ENCODE results near the gene YARS1. TPM values are rescaled to one million over a fixed set of nuclear protein-coding genes. Genes with fewer than 3 reads are reported as not detected.

The YARS1 gene
- total and polyA plus RNA-seq, 2 donors = 41.7 to 64.2 TPM

GRCh38 chr1:32761936-32762335, 55.2 kb downstream of the YARS1 start:
- WGBS = 52% methylated on average over 2 of the region's 2 CpGs

DNA sequence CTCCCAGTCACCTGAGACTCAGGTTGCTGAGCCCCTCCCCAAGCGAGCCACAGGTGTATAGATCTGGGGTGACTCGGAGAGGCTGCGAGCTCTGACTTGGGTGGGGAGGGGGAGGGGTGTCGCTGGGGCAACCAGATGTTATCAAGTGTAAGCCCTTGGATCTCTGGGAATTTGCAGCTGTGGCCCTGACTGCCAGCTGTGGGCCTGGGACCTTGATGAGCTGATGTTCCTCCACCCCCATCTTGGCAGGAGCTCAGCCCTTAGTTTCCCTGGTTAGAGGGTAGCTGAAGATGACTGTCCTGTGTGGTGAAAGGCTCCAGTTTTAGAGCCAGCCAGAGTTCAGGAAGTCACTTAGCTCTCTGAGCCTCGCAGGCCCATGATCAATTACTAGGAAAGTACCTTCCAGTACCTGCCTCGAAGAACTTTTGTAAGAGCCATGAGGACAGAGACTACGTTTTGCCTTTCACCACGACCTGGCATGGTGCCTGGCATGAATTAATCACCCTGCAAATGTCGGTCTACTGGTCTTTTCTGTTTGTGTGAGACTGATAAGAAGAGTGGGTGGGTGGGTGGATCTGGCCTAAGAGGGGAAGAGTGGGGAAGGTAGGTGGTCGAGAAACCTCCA, 55.8 kb downstream of the YARS1 start:
- H3K9me3 ChIP-seq (ENCODE audit: control insufficient read depth in 2 of 2, insufficient read depth in 1 of 2, low read length in 1 of 2) = no peaks in the 10 kb centered on the region
- 60% methylated on average over 10 of the region's 10 CpGs for WGBS
- H3K36me3 ChIP-seq (ENCODE audit: control insufficient read depth in 2 of 2, insufficient read depth in 2 of 2, low read length in 1 of 2) = no peaks in the 10 kb centered on the region
- no peak overlapping the region for H3K4me3 ChIP-seq (ENCODE audit: low read length in 2 of 2)
- peaks cover 9 to 63% of the 10 kb centered on the region in 2 donors for H3K4me1 ChIP-seq (ENCODE audit: control insufficient read depth in 2 of 2, insufficient read depth in 2 of 2, low read length in 2 of 2)
- H3K27ac ChIP-seq (ENCODE audit: low read depth in 1 of 2, low read length in 1 of 2) = peak overlapping the region; percentile 48 to 62
- H3K27me3 ChIP-seq (ENCODE audit: control insufficient read depth in 2 of 2, insufficient read depth in 1 of 2, low read length in 1 of 2) = no peaks in the 10 kb centered on the region
- DNase-seq (ENCODE audit: low read depth in 6 of 9, low spot score in 9 of 9) = peak in 1 of 9 donors; percentile 46

More at GRCh38 chr1:32761936-32762335, 55.2 kb downstream of the YARS1 start:
- Histone ChIP-seq H3K36me3 (ENCODE audit: control insufficient read depth in 2 of 2, insufficient read depth in 2 of 2, low read length in 1 of 2) (no peaks in the 10 kb centered on the region), H3K9me3 (ENCODE audit: control insufficient read depth in 2 of 2, insufficient read depth in 1 of 2, low read length in 1 of 2) (no peaks in the 10 kb centered on the region), H3K27me3 (ENCODE audit: control insufficient read depth in 2 of 2, insufficient read depth in 1 of 2, low read length in 1 of 2) (no peaks in the 10 kb centered on the region), H3K27ac (ENCODE audit: low read depth in 1 of 2, low read length in 1 of 2) (peak overlapping the region; percentile 48 to 62), H3K4me3 (ENCODE audit: low read length in 2 of 2) (no peak overlapping the region), H3K4me1 (ENCODE audit: control insufficient read depth in 2 of 2, insufficient read depth in 2 of 2, low read length in 2 of 2) (peaks cover 9 to 69% of the 10 kb centered on the region in 2 donors)
- no peak for DNase-seq (ENCODE audit: low read depth in 6 of 9, low spot score in 9 of 9)

DNA sequence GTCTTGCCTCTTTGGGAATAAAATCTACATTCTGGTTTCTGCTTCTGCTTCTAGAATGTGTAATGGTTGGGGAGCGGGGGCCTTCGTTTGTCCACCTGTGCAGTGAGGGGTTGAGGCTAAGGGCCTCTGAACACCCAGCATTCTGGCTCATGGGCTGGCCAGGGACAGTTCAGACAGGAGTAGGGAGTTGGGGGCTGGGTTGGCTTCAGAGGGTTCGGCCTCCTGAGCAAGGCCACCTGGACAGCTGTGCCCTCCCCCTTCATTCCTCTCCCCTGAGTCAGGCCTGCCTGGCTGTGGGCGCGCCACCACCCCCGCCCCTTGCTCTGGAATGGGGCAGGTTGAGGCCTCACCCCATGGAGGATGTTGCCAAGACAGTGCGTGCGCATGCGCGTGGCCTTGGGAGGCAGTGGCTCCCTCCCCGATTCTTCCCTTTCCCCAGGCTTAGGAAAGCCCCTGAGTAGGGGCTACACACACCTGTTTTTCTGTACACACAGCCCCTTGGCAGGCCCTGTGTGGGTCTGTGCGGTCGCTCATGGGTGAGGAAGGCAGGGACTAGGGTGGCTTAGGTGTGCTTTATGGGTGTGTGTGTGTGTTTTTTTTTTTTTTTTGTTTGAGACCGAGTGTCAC, 57.0 kb downstream of the YARS1 start:
- peak overlapping the region; percentile 72 to 85 for H3K27ac ChIP-seq (ENCODE audit: low read depth in 1 of 2, low read length in 1 of 2)
- peaks cover 9 to 52% of the 10 kb centered on the region in 2 donors for H3K4me1 ChIP-seq (ENCODE audit: control insufficient read depth in 2 of 2, insufficient read depth in 2 of 2, low read length in 2 of 2)
- no peaks in the 10 kb centered on the region for H3K36me3 ChIP-seq (ENCODE audit: control insufficient read depth in 2 of 2, insufficient read depth in 2 of 2, low read length in 1 of 2)
- H3K27me3 ChIP-seq (ENCODE audit: control insufficient read depth in 2 of 2, insufficient read depth in 1 of 2, low read length in 1 of 2) = peaks cover 0 to 9% of the 10 kb centered on the region in 2 donors
- no peaks in the 10 kb centered on the region for H3K9me3 ChIP-seq (ENCODE audit: control insufficient read depth in 2 of 2, insufficient read depth in 1 of 2, low read length in 1 of 2)
- H3K4me3 ChIP-seq (ENCODE audit: low read length in 2 of 2) = no peak overlapping the region
- DNase-seq (ENCODE audit: low read depth in 6 of 9, low spot score in 9 of 9) = peak in 1 of 9 donors; percentile 46
- 92% methylated on average over 14 of the region's 14 CpGs for WGBS

GRCh38 chr1:32759521-32759981, 57.6 kb downstream of the YARS1 start:
- H3K4me3 ChIP-seq (ENCODE audit: low read length in 2 of 2) = no peak overlapping the region
- no peaks in the 10 kb centered on the region for H3K36me3 ChIP-seq (ENCODE audit: control insufficient read depth in 2 of 2, insufficient read depth in 2 of 2, low read length in 1 of 2)
- peak in 1 of 9 donors; percentile 59 for DNase-seq (ENCODE audit: low read depth in 6 of 9, low spot score in 9 of 9)
- peak overlapping the region; percentile 72 to 85 for H3K27ac ChIP-seq (ENCODE audit: low read depth in 1 of 2, low read length in 1 of 2)
- peaks cover 2 to 14% of the 10 kb centered on the region in 2 donors for H3K27me3 ChIP-seq (ENCODE audit: control insufficient read depth in 2 of 2, insufficient read depth in 1 of 2, low read length in 1 of 2)
- 77% methylated on average over 5 of the region's 5 CpGs for WGBS
- H3K9me3 ChIP-seq (ENCODE audit: control insufficient read depth in 2 of 2, insufficient read depth in 1 of 2, low read length in 1 of 2) = peaks cover 0 to 2% of the 10 kb centered on the region in 2 donors
- H3K4me1 ChIP-seq (ENCODE audit: control insufficient read depth in 2 of 2, insufficient read depth in 2 of 2, low read length in 2 of 2) = peaks cover 9 to 53% of the 10 kb centered on the region in 2 donors

DNA sequence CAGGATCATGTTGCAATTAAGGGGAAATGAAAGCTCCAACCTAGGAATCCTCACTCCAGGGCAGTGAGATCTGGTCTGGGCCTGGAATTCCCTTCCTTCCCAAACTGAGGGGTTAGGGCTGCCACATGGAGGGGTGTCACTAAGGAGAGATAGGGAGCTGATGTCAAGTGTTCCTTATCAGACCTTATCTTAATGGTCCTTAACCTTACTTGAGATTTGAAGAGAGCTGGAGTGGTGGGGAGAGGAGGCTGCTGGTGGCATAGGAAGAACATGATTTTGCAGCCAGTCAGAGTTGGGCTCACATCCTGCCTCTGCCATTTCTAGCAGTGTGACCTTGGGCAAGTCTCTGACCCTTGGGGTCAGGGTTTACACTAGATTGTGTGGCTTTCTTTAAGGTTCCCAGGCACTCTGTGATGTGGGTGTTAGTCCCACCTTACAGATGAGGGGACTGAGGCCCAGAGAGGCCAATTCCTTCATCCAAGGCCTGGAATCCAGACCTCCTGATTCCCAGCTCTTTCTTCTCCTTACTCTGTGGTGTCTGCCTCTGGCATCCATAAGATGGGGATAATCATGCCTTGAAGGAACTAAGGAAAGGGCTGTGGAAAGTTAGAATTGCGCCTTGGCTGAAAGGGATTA, 58.2 kb downstream of the YARS1 start:
- WGBS = 98% methylated on average over 1 of the region's 1 CpG
- Histone ChIP-seq H3K9me3 (ENCODE audit: control insufficient read depth in 2 of 2, insufficient read depth in 1 of 2, low read length in 1 of 2) (peaks cover 0 to 2% of the 10 kb centered on the region in 2 donors), H3K4me3 (ENCODE audit: low read length in 2 of 2) (no peak overlapping the region), H3K27me3 (ENCODE audit: control insufficient read depth in 2 of 2, insufficient read depth in 1 of 2, low read length in 1 of 2) (peaks cover 3 to 21% of the 10 kb centered on the region in 2 donors), H3K27ac (ENCODE audit: low read depth in 1 of 2, low read length in 1 of 2) (peak overlapping the region in 1 of 2 donors; percentile 72), H3K36me3 (ENCODE audit: control insufficient read depth in 2 of 2, insufficient read depth in 2 of 2, low read length in 1 of 2) (no peaks in the 10 kb centered on the region), H3K4me1 (ENCODE audit: control insufficient read depth in 2 of 2, insufficient read depth in 2 of 2, low read length in 2 of 2) (peaks cover 10 to 56% of the 10 kb centered on the region in 2 donors)
- DNase-seq (ENCODE audit: low read depth in 6 of 9, low spot score in 9 of 9) = no peak

GRCh38 chr1:32758177-32758794, 58.9 kb downstream of the YARS1 start:
- 83% methylated on average over 7 of the region's 7 CpGs for WGBS
- Histone ChIP-seq H3K4me3 (ENCODE audit: low read length in 2 of 2) (no peak overlapping the region), H3K9me3 (ENCODE audit: control insufficient read depth in 2 of 2, insufficient read depth in 1 of 2, low read length in 1 of 2) (peaks cover 0 to 2% of the 10 kb centered on the region in 2 donors), H3K4me1 (ENCODE audit: control insufficient read depth in 2 of 2, insufficient read depth in 2 of 2, low read length in 2 of 2) (peaks cover 10 to 57% of the 10 kb centered on the region in 2 donors), H3K27ac (ENCODE audit: low read depth in 1 of 2, low read length in 1 of 2) (peak overlapping the region in 1 of 2 donors; percentile 18), H3K27me3 (ENCODE audit: control insufficient read depth in 2 of 2, insufficient read depth in 1 of 2, low read length in 1 of 2) (peaks cover 3 to 26% of the 10 kb centered on the region in 2 donors), H3K36me3 (ENCODE audit: control insufficient read depth in 2 of 2, insufficient read depth in 2 of 2, low read length in 1 of 2) (no peaks in the 10 kb centered on the region)
- no peak for DNase-seq (ENCODE audit: low read depth in 6 of 9, low spot score in 9 of 9)

DNA sequence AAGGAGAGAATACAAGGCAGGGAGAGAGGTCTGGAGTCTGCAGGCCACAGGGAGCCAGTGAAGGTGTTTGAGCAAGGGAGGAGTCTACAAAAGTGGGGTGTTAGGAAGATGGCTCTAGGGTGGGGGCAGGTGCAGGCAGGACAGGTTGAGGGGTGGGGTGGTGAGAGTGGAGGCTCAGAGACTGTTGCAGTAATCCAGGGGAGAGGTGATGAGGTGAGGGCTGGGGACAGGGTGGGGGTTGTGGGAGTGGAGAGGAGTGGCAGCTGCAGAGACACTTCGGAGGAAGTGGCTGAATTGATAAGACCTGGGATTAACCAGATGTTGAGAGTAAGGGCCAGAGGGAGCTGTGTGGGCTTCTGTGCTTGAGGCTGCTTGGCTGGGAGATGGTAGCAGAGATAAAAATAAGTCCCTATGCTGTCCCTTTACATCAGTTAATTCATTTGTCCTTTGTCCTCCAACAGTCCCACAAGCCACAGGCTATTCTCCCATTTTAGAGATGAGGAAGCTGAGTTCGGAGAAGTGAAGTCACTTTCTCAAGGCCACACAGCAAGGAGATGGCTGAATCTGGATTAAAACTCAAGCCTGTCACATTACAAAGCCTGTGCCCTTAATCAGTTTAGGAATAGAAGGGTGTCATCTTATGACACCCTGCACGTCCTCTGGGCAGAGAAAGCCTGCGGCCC, 59.8 kb downstream of the YARS1 start:
- Histone ChIP-seq H3K4me1 (ENCODE audit: control insufficient read depth in 2 of 2, insufficient read depth in 2 of 2, low read length in 2 of 2) (peaks cover 10 to 59% of the 10 kb centered on the region in 2 donors), H3K27me3 (ENCODE audit: control insufficient read depth in 2 of 2, insufficient read depth in 1 of 2, low read length in 1 of 2) (peaks cover 3 to 28% of the 10 kb centered on the region in 2 donors), H3K4me3 (ENCODE audit: low read length in 2 of 2) (no peak overlapping the region), H3K27ac (ENCODE audit: low read depth in 1 of 2, low read length in 1 of 2) (no peak overlapping the region), H3K36me3 (ENCODE audit: control insufficient read depth in 2 of 2, insufficient read depth in 2 of 2, low read length in 1 of 2) (no peaks in the 10 kb centered on the region), H3K9me3 (ENCODE audit: control insufficient read depth in 2 of 2, insufficient read depth in 1 of 2, low read length in 1 of 2) (peaks cover 0 to 2% of the 10 kb centered on the region in 2 donors)
- WGBS = 83% methylated on average over 4 of the region's 4 CpGs
- no peak for DNase-seq (ENCODE audit: low read depth in 6 of 9, low spot score in 9 of 9)

DNA sequence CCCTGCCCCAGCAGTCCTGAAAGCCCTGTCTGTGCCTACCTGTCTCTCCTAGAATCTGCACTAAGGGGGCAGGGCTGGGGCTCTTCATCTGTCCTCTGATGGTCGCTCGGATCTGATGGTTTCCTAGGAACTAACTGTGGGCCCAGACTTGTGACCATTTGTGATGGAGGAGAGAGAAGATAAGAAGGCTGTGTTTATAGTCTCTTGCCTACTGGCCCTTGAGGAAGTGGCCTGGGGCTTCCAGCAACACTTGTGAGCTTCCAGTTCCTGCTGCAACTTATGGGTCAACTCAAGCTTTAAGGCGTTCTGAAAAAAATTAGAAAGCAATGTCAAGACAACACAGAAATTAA, 61.4 kb downstream of the YARS1 start:
- no peak for DNase-seq (ENCODE audit: low read depth in 6 of 9, low spot score in 9 of 9)
- 92% methylated on average over 3 of the region's 3 CpGs for WGBS
- no peak overlapping the region for H3K4me3 ChIP-seq (ENCODE audit: low read length in 2 of 2)
- peaks cover 3 to 30% of the 10 kb centered on the region in 2 donors for H3K27me3 ChIP-seq (ENCODE audit: control insufficient read depth in 2 of 2, insufficient read depth in 1 of 2, low read length in 1 of 2)
- peaks cover 5 to 46% of the 10 kb centered on the region in 2 donors for H3K4me1 ChIP-seq (ENCODE audit: control insufficient read depth in 2 of 2, insufficient read depth in 2 of 2, low read length in 2 of 2)
- no peaks in the 10 kb centered on the region for H3K36me3 ChIP-seq (ENCODE audit: control insufficient read depth in 2 of 2, insufficient read depth in 2 of 2, low read length in 1 of 2)
- H3K27ac ChIP-seq (ENCODE audit: low read depth in 1 of 2, low read length in 1 of 2) = peak overlapping the region in 1 of 2 donors; percentile 19
- H3K9me3 ChIP-seq (ENCODE audit: control insufficient read depth in 2 of 2, insufficient read depth in 1 of 2, low read length in 1 of 2) = peaks cover 0 to 2% of the 10 kb centered on the region in 2 donors
